ENCODE measurements around the gene OR5B12. TPM values are rescaled to one million over a fixed set of nuclear protein-coding genes. Genes with fewer than 3 reads are reported as not detected.

Gene OR5B12
- total RNA-seq, 1 donor from 2014 or later = not detected

- Histone ChIP-seq H3K27ac (no peak overlapping the region), H3F3A (ENCODE audit: low read depth) (no peaks in the 10 kb centered on the region), H3K4me2 (no peak overlapping the region), H3K9ac (no peak overlapping the region), H3K27me3 (no peaks in the 10 kb centered on the region), H3K36me3 (no peaks in the 10 kb centered on the region), H3K4me3 (no peak overlapping the region), H3K4me1 (no peaks in the 10 kb centered on the region), H3K9me3 (ENCODE audit: low read depth) (no peaks in the 10 kb centered on the region), H2AFZ (replicated peaks) (no peak overlapping the region), H3K79me2 (ENCODE audit: low read depth) (no peaks in the 10 kb centered on the region), H4K20me1 (ENCODE audit: low read depth) (no peaks in the 10 kb centered on the region)
- no peak for TF ChIP-seq CTCF (IDR thresholded peaks at IDR 0.05)
- no peak for TF ChIP-seq EZH2phosphoT487 (IDR thresholded peaks at IDR 0.05)
- no peak for TF ChIP-seq EZH2 (IDR thresholded peaks at IDR 0.05)
- H3K36me3 Mint-ChIP-seq = no peaks in the 10 kb centered on the region
- no peak overlapping the region for H3K4me3 Mint-ChIP-seq
- DNase-seq (ENCODE audit: low spot score) = no peak
- H3K27me3 Mint-ChIP-seq (ENCODE audit: insufficient read depth, low read depth) = no peaks in the 10 kb centered on the region
- no peak overlapping the region for H3K27ac Mint-ChIP-seq
- peaks cover 4% of the 10 kb centered on the region for H3K4me1 Mint-ChIP-seq
- no peaks in the 10 kb centered on the region for H3K9me3 Mint-ChIP-seq
Observed at GRCh38 chr11:58485961-58486360, 43.9 kb upstream of the OR5B12 start.

GRCh38 chr11:58471892-58472291 is 29.9 kb upstream of the OR5B12 start:
- Histone ChIP-seq H3K4me2 (no peak overlapping the region), H3K4me3 (no peak overlapping the region), H3K9ac (no peak overlapping the region), H3F3A (ENCODE audit: low read depth) (no peaks in the 10 kb centered on the region), H3K4me1 (no peaks in the 10 kb centered on the region), H2AFZ (replicated peaks) (no peak overlapping the region), H3K36me3 (no peaks in the 10 kb centered on the region), H3K27ac (no peak overlapping the region), H4K20me1 (ENCODE audit: low read depth) (no peaks in the 10 kb centered on the region), H3K79me2 (ENCODE audit: low read depth) (no peaks in the 10 kb centered on the region), H3K9me3 (ENCODE audit: low read depth) (no peaks in the 10 kb centered on the region), H3K27me3 (no peaks in the 10 kb centered on the region)
- DNase-seq (ENCODE audit: low spot score) = no peak
- no peak for TF ChIP-seq CTCF (IDR thresholded peaks at IDR 0.05)
- TF ChIP-seq EZH2phosphoT487 (IDR thresholded peaks at IDR 0.05) = no peak
- peaks cover 2% of the 10 kb centered on the region for H3K27me3 Mint-ChIP-seq (ENCODE audit: insufficient read depth, low read depth)
- no peaks in the 10 kb centered on the region for H3K36me3 Mint-ChIP-seq
- no peak overlapping the region for H3K4me3 Mint-ChIP-seq
- H3K9me3 Mint-ChIP-seq = peaks cover 14% of the 10 kb centered on the region
- H3K27ac Mint-ChIP-seq = no peak overlapping the region
- H3K4me1 Mint-ChIP-seq = no peaks in the 10 kb centered on the region

GRCh38 chr11:58466293-58466692 is 24.3 kb upstream of the OR5B12 start:
- Histone ChIP-seq H2AFZ (replicated peaks) (no peak overlapping the region), H3K9me3 (ENCODE audit: low read depth) (no peaks in the 10 kb centered on the region), H3K79me2 (ENCODE audit: low read depth) (no peaks in the 10 kb centered on the region), H3K9ac (no peak overlapping the region), H3K27me3 (no peaks in the 10 kb centered on the region), H3K4me1 (no peaks in the 10 kb centered on the region), H3F3A (ENCODE audit: low read depth) (no peaks in the 10 kb centered on the region), H3K27ac (no peak overlapping the region), H3K4me3 (no peak overlapping the region), H3K36me3 (no peaks in the 10 kb centered on the region), H3K4me2 (no peak overlapping the region), H4K20me1 (ENCODE audit: low read depth) (no peaks in the 10 kb centered on the region)
- Mint-ChIP-seq H3K27ac (no peak overlapping the region), H3K4me3 (no peak overlapping the region), H3K9me3 (peaks cover 3% of the 10 kb centered on the region), H3K27me3 (ENCODE audit: insufficient read depth, low read depth) (no peaks in the 10 kb centered on the region), H3K4me1 (no peaks in the 10 kb centered on the region), H3K36me3 (no peaks in the 10 kb centered on the region)
- no peak for TF ChIP-seq EZH2phosphoT487 (IDR thresholded peaks at IDR 0.05)
- no peak for TF ChIP-seq EZH2 (IDR thresholded peaks at IDR 0.05)
- TF ChIP-seq CTCF (IDR thresholded peaks at IDR 0.05) = no peak
- no peak for DNase-seq (ENCODE audit: low spot score)

GRCh38 chr11:58465690-58466089 is 23.7 kb upstream of the OR5B12 start:
- peaks cover 3% of the 10 kb centered on the region for H3K9me3 Mint-ChIP-seq
- H3K36me3 ChIP-seq = no peaks in the 10 kb centered on the region
- H3K27me3 Mint-ChIP-seq (ENCODE audit: insufficient read depth, low read depth) = no peaks in the 10 kb centered on the region
- H3K4me3 ChIP-seq = no peak overlapping the region
- H3F3A ChIP-seq (ENCODE audit: low read depth) = no peaks in the 10 kb centered on the region
- H3K27ac ChIP-seq = no peak overlapping the region
- no peak overlapping the region for H3K4me2 ChIP-seq
- no peak overlapping the region for H3K4me3 Mint-ChIP-seq
- H4K20me1 ChIP-seq (ENCODE audit: low read depth) = no peaks in the 10 kb centered on the region
- no peaks in the 10 kb centered on the region for H3K27me3 ChIP-seq
- H3K4me1 Mint-ChIP-seq = no peaks in the 10 kb centered on the region
- H3K27ac Mint-ChIP-seq = no peak overlapping the region
- H3K79me2 ChIP-seq (ENCODE audit: low read depth) = no peaks in the 10 kb centered on the region
- no peaks in the 10 kb centered on the region for H3K36me3 Mint-ChIP-seq
- TF ChIP-seq CTCF (IDR thresholded peaks at IDR 0.05) (no peak), EZH2phosphoT487 (IDR thresholded peaks at IDR 0.05) (no peak), EZH2 (IDR thresholded peaks at IDR 0.05) (no peak)
- no peak overlapping the region for H2AFZ ChIP-seq (replicated peaks)
- no peak overlapping the region for H3K9ac ChIP-seq
- H3K4me1 ChIP-seq = no peaks in the 10 kb centered on the region
- no peak for DNase-seq (ENCODE audit: low spot score)
- no peaks in the 10 kb centered on the region for H3K9me3 ChIP-seq (ENCODE audit: low read depth)

Data from neural progenitor cell (in vitro differentiated cells).